ENCODE data around the gene DOCK3. TPM values are rescaled to one million over a fixed set of nuclear protein-coding genes. Genes with fewer than 3 reads are reported as not detected.
A peak's percentile ranks its signal among the peaks of the same experiment; 100 is the strongest.

The DOCK3 gene
- total RNA-seq, 2 experiments from 2014 or later = 0.93 to 1.1 TPM

DNA sequence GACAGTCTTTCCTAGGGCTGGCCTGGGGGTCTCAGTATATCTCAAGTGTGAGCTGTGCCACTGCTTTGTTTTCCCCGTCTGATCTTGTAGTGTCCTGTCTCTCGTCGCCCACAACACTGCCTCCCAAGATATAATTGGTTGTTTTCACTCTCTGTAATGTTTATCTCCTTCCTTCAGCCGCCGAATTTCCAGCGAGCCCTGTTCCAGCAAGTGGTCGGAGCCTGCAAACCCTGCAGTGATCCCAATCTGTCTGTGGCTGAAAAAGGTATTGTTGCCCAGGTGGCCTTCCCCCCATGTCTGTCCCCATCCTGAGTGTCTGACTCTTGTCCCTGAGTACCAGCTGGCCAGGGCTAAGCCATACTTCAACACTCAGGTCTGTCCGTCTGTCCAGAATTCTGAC lies 700.8 kb downstream of the DOCK3 start:
- Mint-ChIP-seq H3K36me3 (ENCODE audit: low read depth) (no peaks in the 10 kb centered on the region), H3K27me3 (no peaks in the 10 kb centered on the region), H3K27ac (no peak overlapping the region), H3K4me1 (ENCODE audit: low read depth) (peaks cover 11% of the 10 kb centered on the region), H3K4me3 (no peak overlapping the region), H3K9me3 (no peaks in the 10 kb centered on the region)
- Histone ChIP-seq H3K27ac (ENCODE audit: low read depth in 1 of 2, low read length in 2 of 2) (no peak overlapping the region), H3K9me3 (ENCODE audit: control insufficient read depth in 1 of 2, insufficient read depth in 1 of 2, low read length in 2 of 2) (no peaks in the 10 kb centered on the region), H3K27me3 (ENCODE audit: control insufficient read depth in 1 of 2, insufficient read depth in 2 of 2, low read length in 2 of 2) (no peaks in the 10 kb centered on the region), H3K4me1 (ENCODE audit: insufficient read depth, low read length) (peaks cover 12% of the 10 kb centered on the region), H3K4me3 (ENCODE audit: low read length) (no peak overlapping the region), H3K36me3 (ENCODE audit: insufficient read depth, low read length) (no peaks in the 10 kb centered on the region)
- DNase-seq (no peak), ATAC-seq (ENCODE audit: poor library complexity) (no peak)
- ChIA-PET POLR2A (no interaction called here), CTCF (no interaction called here)
- TF ChIP-seq, protein P1, sequence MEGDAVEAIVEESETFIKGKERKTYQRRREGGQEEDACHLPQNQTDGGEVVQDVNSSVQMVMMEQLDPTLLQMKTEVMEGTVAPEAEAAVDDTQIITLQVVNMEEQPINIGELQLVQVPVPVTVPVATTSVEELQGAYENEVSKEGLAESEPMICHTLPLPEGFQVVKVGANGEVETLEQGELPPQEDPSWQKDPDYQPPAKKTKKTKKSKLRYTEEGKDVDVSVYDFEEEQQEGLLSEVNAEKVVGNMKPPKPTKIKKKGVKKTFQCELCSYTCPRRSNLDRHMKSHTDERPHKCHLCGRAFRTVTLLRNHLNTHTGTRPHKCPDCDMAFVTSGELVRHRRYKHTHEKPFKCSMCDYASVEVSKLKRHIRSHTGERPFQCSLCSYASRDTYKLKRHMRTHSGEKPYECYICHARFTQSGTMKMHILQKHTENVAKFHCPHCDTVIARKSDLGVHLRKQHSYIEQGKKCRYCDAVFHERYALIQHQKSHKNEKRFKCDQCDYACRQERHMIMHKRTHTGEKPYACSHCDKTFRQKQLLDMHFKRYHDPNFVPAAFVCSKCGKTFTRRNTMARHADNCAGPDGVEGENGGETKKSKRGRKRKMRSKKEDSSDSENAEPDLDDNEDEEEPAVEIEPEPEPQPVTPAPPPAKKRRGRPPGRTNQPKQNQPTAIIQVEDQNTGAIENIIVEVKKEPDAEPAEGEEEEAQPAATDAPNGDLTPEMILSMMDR (IDR thresholded peaks at IDR 0.05) = no peak
- intact Hi-C loops (cut with DNase I, micrococcal nuclease) = no loop called here

DNA sequence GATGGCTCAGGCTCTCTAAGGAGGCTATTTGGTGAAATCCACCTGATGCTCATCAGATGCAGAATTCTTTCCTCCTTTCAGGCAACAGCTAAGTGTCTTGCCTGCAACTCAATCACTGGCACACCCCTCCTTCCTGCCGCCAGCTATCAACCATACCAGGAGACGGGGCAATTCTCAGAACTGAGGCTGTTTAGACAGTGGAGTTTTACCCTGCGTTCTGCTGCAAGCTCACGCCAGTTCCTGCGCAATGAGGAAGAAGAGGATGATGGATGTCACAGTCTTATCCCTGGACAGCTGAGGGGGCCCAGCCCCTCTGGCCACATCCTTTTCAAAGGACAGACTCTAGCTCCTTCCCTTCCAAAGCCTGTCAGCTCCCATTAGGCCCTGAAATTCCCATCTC lies 703.3 kb downstream of the DOCK3 start:
- ATAC-seq (ENCODE audit: poor library complexity) (no peak), DNase-seq (no peak)
- CTCF ChIA-PET = interaction anchor here (2.0 kb wide), 1 partner anchor 11 kb away, joined by 6 read pairs; no protein-coding TSS in a partner anchor
- Histone ChIP-seq H3K27ac (ENCODE audit: low read depth in 1 of 2, low read length in 2 of 2) (no peak overlapping the region), H3K27me3 (ENCODE audit: control insufficient read depth in 1 of 2, insufficient read depth in 2 of 2, low read length in 2 of 2) (no peaks in the 10 kb centered on the region), H3K4me1 (ENCODE audit: insufficient read depth, low read length) (peaks cover 12% of the 10 kb centered on the region), H3K9me3 (ENCODE audit: control insufficient read depth in 1 of 2, insufficient read depth in 1 of 2, low read length in 2 of 2) (no peaks in the 10 kb centered on the region), H3K4me3 (ENCODE audit: low read length) (no peak overlapping the region), H3K36me3 (ENCODE audit: insufficient read depth, low read length) (no peaks in the 10 kb centered on the region)
- Mint-ChIP-seq H3K27me3 (no peaks in the 10 kb centered on the region), H3K36me3 (ENCODE audit: low read depth) (no peaks in the 10 kb centered on the region), H3K4me3 (no peak overlapping the region), H3K27ac (no peak overlapping the region), H3K9me3 (no peaks in the 10 kb centered on the region), H3K4me1 (ENCODE audit: low read depth) (peaks cover 11% of the 10 kb centered on the region)
- TF ChIP-seq, protein P1 (IDR thresholded peaks at IDR 0.05) = no peak
- intact Hi-C loops (cut with DNase I, micrococcal nuclease) = no loop called here
- POLR2A ChIA-PET = interaction anchor here (1.7 kb wide), 1 partner anchor 11 kb away, joined by 4 read pairs; no protein-coding TSS in a partner anchor

DNA sequence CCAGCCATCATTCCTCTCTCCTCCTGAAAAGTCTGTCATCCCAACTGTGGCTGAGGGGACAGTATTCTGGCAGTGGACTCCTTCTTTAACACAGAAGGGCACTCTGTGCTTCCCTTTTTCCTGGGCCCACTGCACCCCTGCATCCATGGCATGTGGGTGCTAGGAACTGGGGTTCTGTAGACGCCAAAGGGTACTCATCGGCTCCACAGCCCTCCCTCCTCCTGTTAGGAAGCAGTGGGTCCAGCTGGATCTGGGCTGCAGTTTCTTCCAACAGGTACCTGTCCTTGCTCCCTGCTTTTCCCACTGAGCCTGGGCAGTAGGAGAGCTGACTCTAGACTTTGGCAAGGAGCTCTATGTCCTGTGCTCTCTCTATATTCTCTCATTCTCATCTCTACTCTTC lies 704.0 kb downstream of the DOCK3 start:
- Histone ChIP-seq H3K27ac (ENCODE audit: low read depth in 1 of 2, low read length in 2 of 2) (no peak overlapping the region), H3K27me3 (ENCODE audit: control insufficient read depth in 1 of 2, insufficient read depth in 2 of 2, low read length in 2 of 2) (no peaks in the 10 kb centered on the region), H3K36me3 (ENCODE audit: insufficient read depth, low read length) (no peaks in the 10 kb centered on the region), H3K9me3 (ENCODE audit: control insufficient read depth in 1 of 2, insufficient read depth in 1 of 2, low read length in 2 of 2) (no peaks in the 10 kb centered on the region), H3K4me3 (ENCODE audit: low read length) (no peak overlapping the region), H3K4me1 (ENCODE audit: insufficient read depth, low read length) (peaks cover 12% of the 10 kb centered on the region)
- ChIA-PET POLR2A (interaction anchor here (1.7 kb wide), 1 partner anchor 11 kb away, joined by 4 read pairs; no protein-coding TSS in a partner anchor), CTCF (interaction anchor here (2.0 kb wide), 1 partner anchor 11 kb away, joined by 6 read pairs; no protein-coding TSS in a partner anchor)
- Mint-ChIP-seq H3K9me3 (no peaks in the 10 kb centered on the region), H3K27ac (peak overlapping the region; percentile 51), H3K27me3 (no peaks in the 10 kb centered on the region), H3K4me3 (no peak overlapping the region), H3K4me1 (ENCODE audit: low read depth) (peaks cover 15% of the 10 kb centered on the region), H3K36me3 (ENCODE audit: low read depth) (no peaks in the 10 kb centered on the region)
- DNase-seq (no peak), ATAC-seq (ENCODE audit: poor library complexity) (no peak)
- TF ChIP-seq, protein P1 (IDR thresholded peaks at IDR 0.05) = no peak
- intact Hi-C loops (cut with DNase I, micrococcal nuclease) = no loop called here
